ENCODE data around the gene KIF6.
"Not testable (repeated sequence)": the region's sequence is repeated elsewhere in the genome, so short reads cannot be mapped to it uniquely, and the experiment has no call there.

The KIF6 gene

DNA sequence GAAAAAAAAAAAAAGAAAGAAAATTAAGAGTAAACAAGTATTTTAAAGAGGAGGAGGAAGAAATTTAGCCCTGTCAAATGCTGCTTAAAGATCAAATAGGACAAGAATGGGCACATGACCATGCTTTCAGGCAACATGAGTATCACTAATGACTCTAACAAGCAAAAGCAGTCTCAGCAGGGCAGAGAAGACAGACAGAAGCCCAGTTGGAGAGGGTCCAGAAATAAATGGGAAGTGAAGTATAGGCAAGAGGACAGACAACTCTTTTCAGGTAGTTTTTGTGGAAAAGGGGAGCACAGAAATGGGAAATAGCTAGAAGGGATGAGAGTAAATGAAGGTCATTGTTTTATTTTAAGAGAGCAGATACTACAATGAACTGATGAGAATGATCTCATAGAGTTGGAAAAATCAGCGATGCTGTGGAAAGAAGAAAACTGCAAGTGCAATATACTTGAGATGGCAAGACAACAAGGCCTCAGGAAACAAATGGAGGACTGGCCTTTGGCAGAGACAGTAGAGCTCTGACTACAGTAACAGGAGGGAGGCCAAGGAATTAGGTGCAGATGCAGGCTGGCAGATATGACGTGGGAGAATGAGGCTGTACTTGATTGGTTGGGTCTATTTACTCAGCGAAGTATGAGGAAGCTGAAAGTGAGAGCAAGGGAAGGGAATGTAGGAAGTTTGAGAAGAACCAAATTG is 40.3 kb downstream of the KIF6 start:
- H3K4me3 ChIP-seq: no peak overlapping the region
- TF ChIP-seq, protein P1, sequence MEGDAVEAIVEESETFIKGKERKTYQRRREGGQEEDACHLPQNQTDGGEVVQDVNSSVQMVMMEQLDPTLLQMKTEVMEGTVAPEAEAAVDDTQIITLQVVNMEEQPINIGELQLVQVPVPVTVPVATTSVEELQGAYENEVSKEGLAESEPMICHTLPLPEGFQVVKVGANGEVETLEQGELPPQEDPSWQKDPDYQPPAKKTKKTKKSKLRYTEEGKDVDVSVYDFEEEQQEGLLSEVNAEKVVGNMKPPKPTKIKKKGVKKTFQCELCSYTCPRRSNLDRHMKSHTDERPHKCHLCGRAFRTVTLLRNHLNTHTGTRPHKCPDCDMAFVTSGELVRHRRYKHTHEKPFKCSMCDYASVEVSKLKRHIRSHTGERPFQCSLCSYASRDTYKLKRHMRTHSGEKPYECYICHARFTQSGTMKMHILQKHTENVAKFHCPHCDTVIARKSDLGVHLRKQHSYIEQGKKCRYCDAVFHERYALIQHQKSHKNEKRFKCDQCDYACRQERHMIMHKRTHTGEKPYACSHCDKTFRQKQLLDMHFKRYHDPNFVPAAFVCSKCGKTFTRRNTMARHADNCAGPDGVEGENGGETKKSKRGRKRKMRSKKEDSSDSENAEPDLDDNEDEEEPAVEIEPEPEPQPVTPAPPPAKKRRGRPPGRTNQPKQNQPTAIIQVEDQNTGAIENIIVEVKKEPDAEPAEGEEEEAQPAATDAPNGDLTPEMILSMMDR (IDR thresholded peaks at IDR 0.05): no peak
- no peak for DNase-seq (ENCODE audit: low spot score)
- H3K27ac ChIP-seq: no peak overlapping the region

DNA sequence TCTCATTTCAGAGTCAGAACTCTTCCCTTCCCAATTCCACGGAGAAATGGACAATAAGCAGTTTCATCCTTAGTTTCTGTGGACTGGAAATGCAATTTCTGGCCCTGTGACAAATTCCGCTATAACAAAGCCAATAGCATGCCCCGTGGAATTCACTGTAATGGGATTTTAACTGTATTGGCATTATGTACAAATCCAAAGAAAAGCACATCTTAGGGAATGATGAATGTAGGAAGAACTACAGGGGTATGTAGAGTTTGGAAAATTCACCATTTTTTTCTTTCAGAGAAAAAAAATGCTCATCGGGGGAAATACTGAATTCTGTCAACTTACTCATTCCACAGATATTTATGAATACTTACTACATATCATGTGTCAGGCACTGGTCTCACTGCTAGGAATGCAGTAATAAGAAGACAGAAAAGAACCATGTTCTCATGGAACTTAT is 43.5 kb downstream of the KIF6 start:
- H3K4me3 ChIP-seq: no peak overlapping the region
- no peak overlapping the region for H3K27ac ChIP-seq
- DNase-seq (ENCODE audit: low spot score): no peak
- TF ChIP-seq, protein P1 (IDR thresholded peaks at IDR 0.05): no peak

DNA sequence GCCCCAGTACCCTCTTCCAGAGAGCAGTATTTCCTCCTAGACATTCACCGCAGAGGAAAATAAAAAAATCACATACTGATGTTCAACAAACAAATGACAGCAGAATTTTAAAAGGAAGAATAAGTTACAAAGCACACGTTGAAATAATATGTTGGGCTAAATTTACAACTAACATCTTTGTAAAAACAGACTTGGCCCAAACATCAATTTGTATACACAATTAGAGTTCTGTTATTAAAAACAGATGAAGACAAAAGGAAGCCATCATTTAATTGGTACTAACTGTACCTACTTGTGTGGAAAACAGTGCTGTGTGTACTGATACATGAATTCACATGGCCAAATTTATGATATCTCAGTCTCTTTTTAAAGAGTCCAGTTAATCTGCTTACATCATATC is 46.3 kb downstream of the KIF6 start:
- H3K4me3 ChIP-seq: no peak overlapping the region
- TF ChIP-seq, protein P1 (IDR thresholded peaks at IDR 0.05): no peak
- no peak overlapping the region for H3K27ac ChIP-seq
- DNase-seq (ENCODE audit: low spot score): no peak

DNA sequence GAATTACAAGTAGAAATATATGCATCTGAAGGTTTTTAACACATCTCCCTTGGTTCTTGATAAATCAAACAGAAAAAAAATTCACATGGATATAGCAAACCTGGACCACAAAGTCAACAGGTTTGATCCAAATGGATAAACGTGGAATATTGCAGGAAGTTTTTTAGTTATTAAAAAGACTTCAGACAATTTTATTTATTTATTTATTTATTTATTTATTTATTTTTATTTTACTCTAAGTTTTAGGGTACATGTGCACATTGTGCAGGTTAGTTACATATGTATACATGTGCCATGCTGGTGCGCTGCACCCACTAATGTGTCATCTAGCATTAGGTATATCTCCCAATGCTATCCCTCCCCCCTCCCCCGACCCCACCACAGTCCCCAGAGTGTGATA is 47.9 kb downstream of the KIF6 start:
- not testable (repeated sequence) for H3K4me3 ChIP-seq; DNase-seq (ENCODE audit: low spot score); H3K27ac ChIP-seq

DNA sequence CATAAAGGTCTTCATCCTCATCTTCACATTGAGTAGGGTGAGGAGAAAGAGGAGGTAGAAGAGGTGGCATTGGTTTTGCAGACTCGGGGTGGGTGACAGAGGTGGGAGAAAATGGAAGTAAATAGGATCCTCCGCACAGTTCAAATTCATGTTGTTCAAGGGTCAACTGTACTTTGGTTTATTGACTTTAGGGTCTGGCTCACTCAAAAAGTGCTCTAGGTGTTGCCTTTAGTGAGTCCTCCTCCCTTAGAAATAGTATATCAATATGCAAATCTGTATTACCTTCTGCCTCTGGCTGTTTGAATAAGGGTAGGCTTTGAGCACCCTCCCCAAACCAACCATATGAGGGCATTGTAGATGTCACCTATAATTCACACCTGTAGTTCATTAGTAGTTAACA is 54.7 kb downstream of the KIF6 start:
- DNase-seq (ENCODE audit: low spot score): no peak
- Histone ChIP-seq H3K27ac (no peak overlapping the region), H3K4me3 (no peak overlapping the region)
- TF ChIP-seq, protein P1 (IDR thresholded peaks at IDR 0.05): no peak

DNA sequence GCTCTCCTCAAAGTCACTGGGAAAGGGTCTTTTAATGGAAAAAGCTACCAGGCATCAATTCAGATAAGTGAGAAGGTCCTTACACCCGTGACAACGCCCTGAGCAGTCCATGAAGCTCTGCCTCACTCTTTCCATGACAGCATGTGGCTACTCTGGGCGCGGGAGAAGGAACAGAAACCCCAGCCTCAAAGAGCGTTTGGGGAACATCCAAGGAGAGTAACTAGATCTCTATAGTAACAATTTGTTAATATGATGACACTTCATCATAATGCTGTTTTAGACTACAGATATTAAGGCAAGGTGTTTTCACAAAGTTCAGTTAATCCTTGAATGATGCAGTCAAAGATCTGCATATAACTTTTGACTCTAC is 55.2 kb downstream of the KIF6 start:
- TF ChIP-seq, protein P1 (IDR thresholded peaks at IDR 0.05): no peak
- Histone ChIP-seq H3K27ac (no peak overlapping the region), H3K4me3 (no peak overlapping the region)
- DNase-seq (ENCODE audit: low spot score): no peak

DNA sequence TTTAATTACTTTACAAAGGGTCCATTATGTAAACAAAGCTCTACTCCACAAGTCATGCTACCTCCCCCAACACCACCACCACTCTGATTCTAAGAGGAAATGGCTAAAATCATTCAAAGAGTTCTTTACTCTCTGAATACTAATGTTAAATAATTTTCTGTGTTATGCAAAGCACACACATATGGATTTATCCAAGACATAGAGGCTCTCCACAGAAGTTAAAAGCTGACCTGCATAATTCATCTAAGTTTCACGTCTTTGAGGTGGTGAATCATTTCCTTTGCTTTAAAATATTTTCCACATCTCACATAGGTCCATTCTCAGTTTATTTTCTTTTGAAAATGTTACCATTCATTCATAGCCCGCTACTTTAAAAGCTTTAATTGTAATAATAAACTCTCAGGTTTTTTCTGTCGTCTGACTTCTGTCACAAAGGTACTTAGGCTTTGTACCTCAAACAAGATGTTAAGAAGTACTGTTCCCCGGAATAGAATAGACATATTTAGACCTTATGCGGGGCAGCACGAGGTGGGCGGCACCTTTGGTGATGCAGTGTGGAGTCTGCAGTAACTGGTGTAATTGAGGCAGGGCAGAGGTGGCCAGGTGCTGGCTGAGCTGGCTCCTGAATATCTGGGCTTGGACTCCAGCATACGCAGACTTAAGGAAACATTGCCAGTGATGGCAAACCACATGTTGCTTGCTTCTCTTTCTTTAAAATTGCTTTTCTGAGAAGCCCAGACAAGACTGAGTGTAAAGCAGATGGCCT is 55.8 kb downstream of the KIF6 start:
- TF ChIP-seq, protein P1 (IDR thresholded peaks at IDR 0.05): no peak
- Histone ChIP-seq H3K27ac (no peak overlapping the region), H3K4me3 (no peak overlapping the region)
- no peak for DNase-seq (ENCODE audit: low spot score)
